ENCODE results near the gene DIPK1B. TPM values are rescaled to one million over a fixed set of nuclear protein-coding genes. Genes with fewer than 3 reads are reported as not detected.

DIPK1B gene
- total RNA-seq, 1 donor from 2014 or later, result 22.4 TPM

- Histone ChIP-seq H3K36me3 (ENCODE audit: insufficient read depth, low read length) (no peaks in the 10 kb centered on the region), H3K4me3 (ENCODE audit: insufficient read depth, low read depth, low read length) (no peak overlapping the region), H4K20me1 (ENCODE audit: insufficient read depth, low read length) (no peaks in the 10 kb centered on the region), H3K4me2 (ENCODE audit: low read length) (no peak overlapping the region), H3K27ac (ENCODE audit: low read depth, low read length) (no peak overlapping the region), H3K79me2 (ENCODE audit: insufficient read depth, low read length) (no peaks in the 10 kb centered on the region), H3K9ac (ENCODE audit: low read length) (no peak overlapping the region), H3K27me3 (ENCODE audit: insufficient read depth, low read length) (peaks cover 2% of the 10 kb centered on the region), H3K9me3 (ENCODE audit: insufficient read depth, low read depth, low read length) (no peaks in the 10 kb centered on the region), H2AFZ (ENCODE audit: low read depth, low read length) (no peak overlapping the region), H3K4me1 (ENCODE audit: insufficient read depth, low read length) (no peaks in the 10 kb centered on the region)
- Mint-ChIP-seq H3K9me3 (ENCODE audit: unreplicated experiment) (no peaks in the 10 kb centered on the region), H3K4me3 (ENCODE audit: unreplicated experiment) (no peak overlapping the region), H3K27ac (ENCODE audit: unreplicated experiment) (no peak overlapping the region), H3K27me3 (ENCODE audit: low read depth, unreplicated experiment) (peaks cover 18% of the 10 kb centered on the region), H3K4me1 (ENCODE audit: low read depth, unreplicated experiment) (peaks cover 8% of the 10 kb centered on the region), H3K36me3 (ENCODE audit: low read depth, unreplicated experiment) (no peaks in the 10 kb centered on the region)
- no peak for FAIRE-seq
- TF ChIP-seq EZH2 (IDR thresholded peaks at IDR 0.05; ENCODE audit: insufficient read depth, low read length), result no peak
- TF ChIP-seq, protein P1, sequence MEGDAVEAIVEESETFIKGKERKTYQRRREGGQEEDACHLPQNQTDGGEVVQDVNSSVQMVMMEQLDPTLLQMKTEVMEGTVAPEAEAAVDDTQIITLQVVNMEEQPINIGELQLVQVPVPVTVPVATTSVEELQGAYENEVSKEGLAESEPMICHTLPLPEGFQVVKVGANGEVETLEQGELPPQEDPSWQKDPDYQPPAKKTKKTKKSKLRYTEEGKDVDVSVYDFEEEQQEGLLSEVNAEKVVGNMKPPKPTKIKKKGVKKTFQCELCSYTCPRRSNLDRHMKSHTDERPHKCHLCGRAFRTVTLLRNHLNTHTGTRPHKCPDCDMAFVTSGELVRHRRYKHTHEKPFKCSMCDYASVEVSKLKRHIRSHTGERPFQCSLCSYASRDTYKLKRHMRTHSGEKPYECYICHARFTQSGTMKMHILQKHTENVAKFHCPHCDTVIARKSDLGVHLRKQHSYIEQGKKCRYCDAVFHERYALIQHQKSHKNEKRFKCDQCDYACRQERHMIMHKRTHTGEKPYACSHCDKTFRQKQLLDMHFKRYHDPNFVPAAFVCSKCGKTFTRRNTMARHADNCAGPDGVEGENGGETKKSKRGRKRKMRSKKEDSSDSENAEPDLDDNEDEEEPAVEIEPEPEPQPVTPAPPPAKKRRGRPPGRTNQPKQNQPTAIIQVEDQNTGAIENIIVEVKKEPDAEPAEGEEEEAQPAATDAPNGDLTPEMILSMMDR (IDR thresholded peaks at IDR 0.05; ENCODE audit: insufficient read depth, low read depth, low read length), result no peak
- no peak for DNase-seq (ENCODE audit: low read depth)
Measured at GRCh38 chr9:136695955-136696354, 16.4 kb upstream of the DIPK1B start.

GRCh38 chr9:136696502-136696901, 15.9 kb upstream of the DIPK1B start:
- no peak overlapping the region for H3K4me3 Mint-ChIP-seq (ENCODE audit: unreplicated experiment)
- no peaks in the 10 kb centered on the region for H3K9me3 ChIP-seq (ENCODE audit: insufficient read depth, low read depth, low read length)
- no peak for FAIRE-seq

More at GRCh38 chr9:136696502-136696901, 15.9 kb upstream of the DIPK1B start:
- Histone ChIP-seq H3K36me3 (ENCODE audit: insufficient read depth, low read length) (no peaks in the 10 kb centered on the region), H3K27ac (ENCODE audit: low read depth, low read length) (no peak overlapping the region), H3K4me2 (ENCODE audit: low read length) (no peak overlapping the region), H3K27me3 (ENCODE audit: insufficient read depth, low read length) (peaks cover 3% of the 10 kb centered on the region), H2AFZ (ENCODE audit: low read depth, low read length) (no peak overlapping the region), H3K4me1 (ENCODE audit: insufficient read depth, low read length) (no peaks in the 10 kb centered on the region), H3K9ac (ENCODE audit: low read length) (no peak overlapping the region), H3K4me3 (ENCODE audit: insufficient read depth, low read depth, low read length) (no peak overlapping the region), H4K20me1 (ENCODE audit: insufficient read depth, low read length) (no peaks in the 10 kb centered on the region), H3K79me2 (ENCODE audit: insufficient read depth, low read length) (no peaks in the 10 kb centered on the region)
- peaks cover 8% of the 10 kb centered on the region for H3K4me1 Mint-ChIP-seq (ENCODE audit: low read depth, unreplicated experiment)
- H3K9me3 Mint-ChIP-seq (ENCODE audit: unreplicated experiment), result no peaks in the 10 kb centered on the region
- TF ChIP-seq, protein P1 (IDR thresholded peaks at IDR 0.05; ENCODE audit: insufficient read depth, low read depth, low read length), result no peak
- TF ChIP-seq EZH2 (IDR thresholded peaks at IDR 0.05; ENCODE audit: insufficient read depth, low read length), result no peak
- no peak overlapping the region for H3K27ac Mint-ChIP-seq (ENCODE audit: unreplicated experiment)
- H3K36me3 Mint-ChIP-seq (ENCODE audit: low read depth, unreplicated experiment), result no peaks in the 10 kb centered on the region
- peaks cover 15% of the 10 kb centered on the region for H3K27me3 Mint-ChIP-seq (ENCODE audit: low read depth, unreplicated experiment)
- no peak for DNase-seq (ENCODE audit: low read depth)

All from astrocyte (in vitro differentiated cells and primary cell).